GM10266 (cell line): Measurements from ENCODE around the gene PER1.

Experiments used
- DNase-seq: peaks from one replicate; pipeline ENCODE4 v3.0.0; 2012; ENCODE audit errors: extremely low spot score
- TF ChIP-seq, protein P1 (sequence below): IDR thresholded peaks from 2 replicates; pipeline ENCODE4 v1.5.1; 2012; ENCODE audit warnings: mild to moderate bottlenecking, low read depth; ENCODE audit not compliant: control insufficient read depth, insufficient read depth; ENCODE audit errors: missing control alignments

The PER1 gene, protein sequence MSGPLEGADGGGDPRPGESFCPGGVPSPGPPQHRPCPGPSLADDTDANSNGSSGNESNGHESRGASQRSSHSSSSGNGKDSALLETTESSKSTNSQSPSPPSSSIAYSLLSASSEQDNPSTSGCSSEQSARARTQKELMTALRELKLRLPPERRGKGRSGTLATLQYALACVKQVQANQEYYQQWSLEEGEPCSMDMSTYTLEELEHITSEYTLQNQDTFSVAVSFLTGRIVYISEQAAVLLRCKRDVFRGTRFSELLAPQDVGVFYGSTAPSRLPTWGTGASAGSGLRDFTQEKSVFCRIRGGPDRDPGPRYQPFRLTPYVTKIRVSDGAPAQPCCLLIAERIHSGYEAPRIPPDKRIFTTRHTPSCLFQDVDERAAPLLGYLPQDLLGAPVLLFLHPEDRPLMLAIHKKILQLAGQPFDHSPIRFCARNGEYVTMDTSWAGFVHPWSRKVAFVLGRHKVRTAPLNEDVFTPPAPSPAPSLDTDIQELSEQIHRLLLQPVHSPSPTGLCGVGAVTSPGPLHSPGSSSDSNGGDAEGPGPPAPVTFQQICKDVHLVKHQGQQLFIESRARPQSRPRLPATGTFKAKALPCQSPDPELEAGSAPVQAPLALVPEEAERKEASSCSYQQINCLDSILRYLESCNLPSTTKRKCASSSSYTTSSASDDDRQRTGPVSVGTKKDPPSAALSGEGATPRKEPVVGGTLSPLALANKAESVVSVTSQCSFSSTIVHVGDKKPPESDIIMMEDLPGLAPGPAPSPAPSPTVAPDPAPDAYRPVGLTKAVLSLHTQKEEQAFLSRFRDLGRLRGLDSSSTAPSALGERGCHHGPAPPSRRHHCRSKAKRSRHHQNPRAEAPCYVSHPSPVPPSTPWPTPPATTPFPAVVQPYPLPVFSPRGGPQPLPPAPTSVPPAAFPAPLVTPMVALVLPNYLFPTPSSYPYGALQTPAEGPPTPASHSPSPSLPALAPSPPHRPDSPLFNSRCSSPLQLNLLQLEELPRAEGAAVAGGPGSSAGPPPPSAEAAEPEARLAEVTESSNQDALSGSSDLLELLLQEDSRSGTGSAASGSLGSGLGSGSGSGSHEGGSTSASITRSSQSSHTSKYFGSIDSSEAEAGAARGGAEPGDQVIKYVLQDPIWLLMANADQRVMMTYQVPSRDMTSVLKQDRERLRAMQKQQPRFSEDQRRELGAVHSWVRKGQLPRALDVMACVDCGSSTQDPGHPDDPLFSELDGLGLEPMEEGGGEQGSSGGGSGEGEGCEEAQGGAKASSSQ (N-terminal part only)

DNA sequence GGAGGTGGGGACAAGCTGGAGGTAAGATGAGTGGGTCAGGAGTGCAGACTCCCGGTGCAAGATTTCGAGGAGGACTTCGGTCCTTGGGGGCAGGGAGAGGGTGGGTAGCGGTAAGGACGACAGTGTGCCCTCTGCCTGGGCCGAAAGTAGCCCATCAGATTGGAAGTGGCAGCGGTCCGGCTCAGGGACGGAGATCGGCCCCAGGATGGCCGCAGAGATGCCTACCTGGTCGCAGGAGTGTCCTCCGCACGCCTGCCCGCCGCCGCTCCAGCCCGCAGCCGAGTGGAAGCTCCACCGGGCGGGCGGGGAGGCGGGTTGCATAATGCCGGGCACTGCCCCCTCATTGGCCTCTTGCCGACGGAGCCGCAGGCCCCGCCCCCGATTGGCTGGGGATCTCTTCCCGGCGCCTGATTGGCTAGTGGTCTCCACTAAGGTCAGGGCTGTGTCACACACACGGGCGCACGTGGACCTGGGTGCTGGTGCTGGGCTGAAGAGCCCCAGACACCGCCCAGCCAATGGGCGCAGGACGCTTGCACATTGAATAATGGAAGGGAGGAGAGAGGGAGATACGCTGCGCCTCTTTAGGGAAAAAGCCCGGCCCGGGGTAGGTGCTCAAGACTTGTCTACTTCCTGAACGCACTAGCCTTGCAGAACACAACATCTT is at the start of gene PER1:
TSS of gene PER1 (minus strand) at position 293 of the 664 bp plus-strand sequence. CDS start 1,698 bp downstream, outside the sequence.
- TF ChIP-seq, protein P1, sequence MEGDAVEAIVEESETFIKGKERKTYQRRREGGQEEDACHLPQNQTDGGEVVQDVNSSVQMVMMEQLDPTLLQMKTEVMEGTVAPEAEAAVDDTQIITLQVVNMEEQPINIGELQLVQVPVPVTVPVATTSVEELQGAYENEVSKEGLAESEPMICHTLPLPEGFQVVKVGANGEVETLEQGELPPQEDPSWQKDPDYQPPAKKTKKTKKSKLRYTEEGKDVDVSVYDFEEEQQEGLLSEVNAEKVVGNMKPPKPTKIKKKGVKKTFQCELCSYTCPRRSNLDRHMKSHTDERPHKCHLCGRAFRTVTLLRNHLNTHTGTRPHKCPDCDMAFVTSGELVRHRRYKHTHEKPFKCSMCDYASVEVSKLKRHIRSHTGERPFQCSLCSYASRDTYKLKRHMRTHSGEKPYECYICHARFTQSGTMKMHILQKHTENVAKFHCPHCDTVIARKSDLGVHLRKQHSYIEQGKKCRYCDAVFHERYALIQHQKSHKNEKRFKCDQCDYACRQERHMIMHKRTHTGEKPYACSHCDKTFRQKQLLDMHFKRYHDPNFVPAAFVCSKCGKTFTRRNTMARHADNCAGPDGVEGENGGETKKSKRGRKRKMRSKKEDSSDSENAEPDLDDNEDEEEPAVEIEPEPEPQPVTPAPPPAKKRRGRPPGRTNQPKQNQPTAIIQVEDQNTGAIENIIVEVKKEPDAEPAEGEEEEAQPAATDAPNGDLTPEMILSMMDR: no peak
- peak; percentile 94 for DNase-seq

DNA sequence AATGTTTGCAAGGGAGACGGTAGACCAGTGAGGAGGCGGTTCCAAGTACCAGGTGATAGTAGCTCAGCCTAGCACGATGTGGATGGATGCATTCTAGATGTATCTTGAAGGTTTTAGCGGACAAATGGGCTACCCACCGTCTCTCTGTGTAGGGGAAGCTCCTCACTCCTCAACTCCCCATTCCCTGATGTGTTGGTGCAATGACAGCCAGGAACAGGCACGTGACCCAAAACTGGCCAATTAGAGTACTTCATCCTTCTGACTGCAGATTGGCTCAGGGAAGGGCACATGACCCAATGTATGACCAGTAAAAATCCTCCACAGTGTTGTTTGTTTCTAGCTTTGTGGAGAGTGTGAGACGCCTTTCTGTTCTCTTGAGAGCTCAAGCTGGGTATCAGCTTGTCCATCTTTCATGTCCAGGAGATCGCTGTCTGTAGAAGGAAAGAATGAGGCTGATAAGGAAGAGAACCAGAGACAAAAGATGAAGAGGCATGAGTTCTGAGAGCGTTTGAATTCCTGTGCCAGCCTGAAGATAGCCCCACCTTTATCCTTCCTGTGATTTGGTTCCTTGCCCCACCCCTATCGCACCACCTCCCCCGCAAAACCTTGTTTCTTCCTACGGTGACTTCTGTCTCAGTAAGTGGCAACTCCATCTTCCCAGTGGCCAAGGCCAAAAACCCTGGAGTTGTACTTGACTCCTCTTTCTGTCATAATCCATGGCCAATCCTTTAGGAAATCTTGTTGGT is 40.0 kb upstream of the PER1 start:
- peak; percentile 72 for DNase-seq

DNA sequence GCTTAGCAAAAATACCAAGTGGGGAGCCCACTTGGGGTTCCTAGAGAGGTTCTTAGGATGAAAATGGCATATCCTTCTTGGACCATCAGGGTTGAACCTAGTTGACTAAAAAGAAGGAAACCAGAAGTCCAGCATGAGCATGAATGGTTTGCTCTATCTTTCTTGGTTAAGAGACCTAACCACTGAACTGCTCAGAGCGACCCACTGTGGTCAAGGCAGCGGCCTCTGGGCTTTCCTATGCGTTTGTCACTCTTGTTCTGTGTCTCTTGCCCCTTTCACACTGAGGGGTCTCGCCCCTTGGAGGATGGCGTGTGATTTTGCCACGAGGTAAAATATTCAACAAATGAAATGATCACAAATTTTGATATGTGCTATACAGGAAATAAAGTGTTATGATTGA is 38.3 kb upstream of the PER1 start:
- DNase-seq: no peak
- TF ChIP-seq, protein P1: no peak

More for the DNA sequence above, 40.0 kb upstream of the PER1 start:
- TF ChIP-seq, protein P1: no peak

DNA sequence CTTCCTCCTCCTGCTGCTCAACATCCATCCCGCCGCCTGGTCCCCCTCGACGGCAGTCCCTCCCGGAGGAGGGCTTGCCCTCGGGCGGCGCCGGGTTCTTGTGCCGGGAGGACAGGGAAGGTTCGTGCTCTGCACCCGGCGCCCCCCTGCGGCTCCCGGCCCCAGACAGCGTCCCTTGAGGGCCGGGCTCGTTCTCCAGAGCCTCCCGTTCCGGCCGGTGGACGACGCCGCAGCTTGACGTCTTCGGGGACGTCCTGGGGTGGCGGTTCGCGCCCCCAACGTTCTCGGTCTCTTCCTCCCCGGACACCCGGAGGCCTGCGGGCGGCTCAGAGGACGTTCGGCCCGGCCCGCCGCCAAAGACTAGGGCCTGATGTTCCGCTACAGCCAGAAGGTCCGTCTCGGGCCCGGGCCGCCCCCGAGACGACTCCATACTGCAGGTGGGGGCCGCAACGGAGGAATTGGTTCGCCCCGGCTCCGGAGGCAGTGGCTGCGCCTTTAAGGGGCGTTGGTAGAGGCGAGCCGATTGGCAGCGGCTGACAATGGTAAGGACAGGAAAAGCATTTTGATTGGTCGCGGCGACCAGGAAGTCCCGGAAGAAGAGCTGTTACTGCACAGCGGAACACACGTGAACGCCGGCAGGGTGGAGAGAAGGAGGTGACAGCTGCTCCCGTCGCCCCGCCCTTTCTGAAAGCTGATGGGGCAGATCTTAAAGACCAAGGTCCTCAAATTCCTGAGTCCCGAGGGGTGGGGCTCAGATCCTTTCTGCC is 37.7 kb upstream of the PER1 start, which contains the start of gene BORCS6:
TSS of gene BORCS6 (minus strand) at position 470 of the 767 bp plus-strand sequence. CDS start at position 430, 40 bp downstream.
- peak; percentile 94 for DNase-seq
- TF ChIP-seq, protein P1: peak; percentile 37

DNA sequence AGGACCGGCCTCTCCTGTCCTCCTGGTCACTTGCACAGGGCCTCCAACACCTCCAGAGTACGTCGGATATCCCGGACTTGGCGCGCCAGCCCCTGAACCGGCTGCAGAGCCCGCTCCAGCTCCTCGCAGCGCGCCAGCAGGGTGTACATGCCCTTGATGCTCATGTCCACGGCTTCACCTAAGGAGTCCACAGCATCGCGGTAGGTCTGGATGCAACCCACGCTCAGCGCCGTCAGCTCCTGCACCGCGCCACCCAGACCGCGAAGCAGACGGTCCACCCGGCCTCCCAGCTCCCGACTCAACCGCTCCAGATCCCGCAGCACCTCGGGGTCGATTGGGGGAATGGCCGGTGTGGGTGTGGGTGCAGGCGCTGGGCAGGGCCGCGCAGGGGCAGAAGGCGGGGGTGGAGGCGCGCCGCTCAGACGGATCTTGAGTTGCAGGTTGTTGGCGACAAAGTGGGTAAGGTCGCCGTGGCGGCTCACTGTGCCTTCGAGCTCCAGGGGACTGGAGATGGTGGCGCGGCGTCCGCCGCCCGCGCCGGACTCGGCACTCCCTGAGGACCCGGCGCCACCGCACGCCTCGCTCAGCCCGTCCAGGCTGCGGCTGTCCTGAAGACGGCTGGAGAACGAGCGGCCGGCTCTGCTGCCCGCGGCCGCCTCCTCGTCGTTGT is 37.0 kb upstream of the PER1 start:
- TF ChIP-seq, protein P1: no peak
- no peak for DNase-seq
